H4 (cell line): ENCODE data around the gene FAHD2B. TPM values are rescaled to one million over a fixed set of nuclear protein-coding genes. Genes with fewer than 3 reads are reported as not detected.
"Not testable (repeated sequence)": the region's sequence is repeated elsewhere in the genome, so short reads cannot be mapped to it uniquely, and the experiment has no call there.

Experiments
- DNase-seq: peaks from one replicate; pipeline ENCODE4 v3.0.0-alpha.2; 2015; ENCODE audit warnings: low spot score
- total RNA-seq: library from RNA; depleted of rRNA; stranded (reverse); fragments of >200 nt; shearing (Covaris generic); gene quantifications from 2 replicates; pipeline ENCODE4 v1.2.3, GENCODE V29; 2014; rRNA removed

FAHD2B gene
- total RNA-seq, 1 experiment from 2014 or later = 9.4 TPM

DNA sequence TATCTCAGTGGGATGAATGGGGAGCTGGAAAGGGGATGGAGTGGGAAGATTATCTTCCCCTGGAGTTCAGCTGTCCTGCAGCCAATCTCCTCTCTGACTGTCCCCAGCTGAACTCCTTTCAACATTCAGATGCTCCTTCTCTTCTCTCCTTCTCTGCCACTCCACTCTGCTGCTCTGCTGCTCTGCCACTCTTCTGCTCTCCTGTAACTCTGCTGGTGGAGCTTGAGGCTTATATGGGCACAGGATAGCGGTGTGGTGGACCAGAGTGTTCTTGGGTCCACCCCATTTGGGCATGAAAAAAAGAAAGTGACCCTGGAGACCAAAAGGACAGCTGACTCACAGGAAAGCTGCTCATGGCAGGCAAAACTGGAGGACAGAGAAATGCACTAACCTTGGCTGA lies 26.6 kb downstream of the FAHD2B start:
- no peak for DNase-seq

DNA sequence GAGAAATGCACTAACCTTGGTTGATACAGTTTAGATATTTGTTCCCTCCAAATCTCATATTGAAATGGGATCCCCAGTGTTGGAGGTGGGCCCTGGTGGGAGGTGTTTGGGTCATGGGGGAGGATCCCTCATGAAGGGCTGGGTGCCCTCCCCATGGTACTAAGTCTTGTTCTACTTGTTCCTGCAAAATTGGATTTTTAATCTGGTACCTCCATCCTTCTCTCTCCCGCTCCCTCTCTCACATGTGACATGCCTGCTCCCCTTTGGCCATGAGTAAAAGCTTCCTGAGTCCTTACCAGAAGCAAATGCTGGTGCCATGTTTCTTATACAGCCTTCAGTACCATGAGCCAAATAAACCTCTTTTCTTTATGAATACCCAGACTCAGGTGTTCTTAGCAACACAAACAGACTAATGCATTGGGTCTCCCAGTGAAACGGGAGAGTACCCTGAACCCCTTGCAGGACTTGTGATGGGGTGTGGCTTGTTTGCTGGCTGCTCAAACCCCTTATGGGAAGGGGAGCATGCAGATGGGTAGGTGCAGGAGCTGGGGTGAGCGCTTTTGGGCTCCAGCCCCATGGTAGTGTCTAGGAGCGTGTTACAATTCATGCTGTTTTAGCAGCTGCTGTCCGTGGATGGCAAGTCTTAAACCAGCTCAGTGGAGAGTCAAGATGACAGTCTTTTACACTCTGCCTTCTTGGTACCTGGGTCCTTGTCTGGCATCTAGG lies 27.2 kb downstream of the FAHD2B start:
- DNase-seq = no peak

DNA sequence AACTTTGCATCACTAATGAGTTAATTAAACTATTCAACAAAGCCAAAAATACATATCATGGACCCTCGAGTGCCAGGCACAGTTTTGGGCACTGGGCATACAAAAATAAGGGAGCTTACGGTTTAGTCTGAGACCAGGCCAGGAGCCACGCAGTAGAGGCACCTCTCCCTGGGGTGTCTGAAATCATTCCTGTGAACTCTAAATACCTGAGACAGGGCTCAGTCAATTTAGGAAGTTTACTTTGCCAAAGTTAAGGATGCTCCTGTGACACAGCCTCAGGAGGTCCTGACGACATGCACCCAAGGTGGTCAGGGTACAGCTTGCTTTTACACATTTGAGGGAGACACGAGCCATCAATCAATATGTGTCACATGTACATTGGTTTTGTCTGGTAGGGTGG lies 28.7 kb downstream of the FAHD2B start:
- not testable (repeated sequence) for DNase-seq

DNA sequence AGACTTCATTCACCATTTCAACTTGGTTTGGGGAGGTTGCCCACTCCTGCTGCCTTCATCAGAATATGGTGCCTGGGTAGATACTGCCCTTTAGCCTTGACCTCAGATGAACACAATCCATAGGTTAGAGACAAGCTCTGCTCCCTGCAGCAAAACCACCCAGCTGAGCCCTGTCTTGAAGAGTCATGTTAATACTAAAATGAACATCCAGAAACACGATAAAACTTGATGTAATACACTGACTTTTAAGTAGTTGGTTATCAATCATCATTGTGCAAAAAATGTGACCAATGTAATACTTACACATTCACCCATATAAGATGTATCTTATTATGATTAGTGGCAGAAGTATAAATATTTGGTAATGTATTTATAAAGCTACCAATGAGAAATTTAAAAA lies 32.7 kb downstream of the FAHD2B start:
- DNase-seq = not testable (repeated sequence)

DNA sequence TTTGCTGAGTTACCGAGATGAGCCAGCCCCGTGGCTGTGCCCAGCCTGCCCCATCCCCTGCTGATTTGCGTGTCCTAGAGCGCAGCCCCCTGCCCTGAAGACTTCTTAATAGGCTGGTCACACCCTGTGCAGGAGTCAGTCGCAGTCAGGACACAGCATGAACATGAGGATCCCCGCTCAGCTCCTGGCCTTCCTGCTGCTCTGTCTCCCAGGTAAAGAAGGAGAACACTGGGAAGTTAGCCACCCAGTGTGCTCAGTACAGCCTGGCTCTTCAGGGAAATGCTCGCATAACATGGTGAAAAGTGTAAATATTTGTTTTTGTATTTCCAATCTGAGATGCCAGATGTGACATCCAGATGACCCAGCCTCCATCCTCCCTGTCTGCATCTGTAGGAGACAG lies 34.9 kb downstream of the FAHD2B start:
- not testable (repeated sequence) for DNase-seq

DNA sequence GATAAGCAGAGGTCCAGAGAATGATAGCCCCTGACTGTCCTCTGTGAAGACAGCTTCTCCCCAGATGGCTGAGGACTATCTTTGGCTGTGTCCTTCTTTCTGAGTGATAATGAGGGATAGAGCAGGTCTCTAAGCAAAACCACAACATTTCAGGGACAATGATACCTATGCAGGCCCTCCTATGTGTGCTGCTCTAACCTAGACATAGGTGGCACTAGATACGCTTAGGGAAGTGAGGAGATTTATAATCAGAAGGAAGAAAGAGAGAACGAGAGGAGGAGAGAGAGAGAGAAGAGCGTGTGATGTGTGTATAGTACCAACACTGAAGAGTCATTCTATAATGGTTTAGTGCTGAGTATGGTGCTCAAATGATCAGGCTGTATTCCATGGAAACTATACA lies 38.5 kb downstream of the FAHD2B start:
- DNase-seq = not testable (repeated sequence)

DNA sequence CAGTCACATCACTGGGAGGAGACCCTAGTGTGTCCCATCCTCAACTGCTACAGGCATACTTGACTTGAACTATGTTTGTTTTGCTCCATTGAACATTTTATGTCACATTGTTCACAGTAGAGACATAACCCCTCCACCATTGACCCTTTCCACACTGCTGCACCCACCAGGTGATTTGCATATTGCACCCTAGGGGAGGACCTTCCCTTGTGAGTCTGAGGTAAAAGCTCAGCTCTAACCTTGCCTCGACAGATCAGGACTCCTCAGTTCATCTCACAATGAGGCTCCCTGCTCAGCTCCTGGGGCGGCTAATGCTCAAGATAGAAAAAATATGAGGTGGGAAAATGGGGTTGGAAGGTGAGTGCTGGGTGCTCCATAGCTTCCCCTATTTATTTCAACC lies 44.6 kb downstream of the FAHD2B start:
- DNase-seq = not testable (repeated sequence)

DNA sequence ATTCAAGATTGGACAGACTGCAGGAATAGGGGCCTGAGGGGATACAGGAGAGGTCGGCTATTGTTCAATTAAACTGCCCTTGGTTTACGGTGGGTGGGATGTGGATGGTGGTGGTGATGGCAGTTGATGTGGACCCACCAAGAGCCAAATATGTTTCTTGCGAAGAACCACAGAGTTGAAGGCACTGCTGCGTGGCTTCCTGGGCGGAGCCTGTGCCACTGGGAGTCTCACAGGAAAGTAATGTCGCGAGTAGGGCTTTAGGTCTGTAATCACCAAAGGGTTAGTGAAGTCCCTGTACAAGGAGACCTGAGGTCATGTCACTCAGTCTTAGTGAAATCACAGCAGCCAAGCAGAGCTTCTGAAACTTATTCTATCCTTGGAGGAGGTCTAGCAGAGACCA lies 46.2 kb downstream of the FAHD2B start:
- DNase-seq = not testable (repeated sequence)

DNA sequence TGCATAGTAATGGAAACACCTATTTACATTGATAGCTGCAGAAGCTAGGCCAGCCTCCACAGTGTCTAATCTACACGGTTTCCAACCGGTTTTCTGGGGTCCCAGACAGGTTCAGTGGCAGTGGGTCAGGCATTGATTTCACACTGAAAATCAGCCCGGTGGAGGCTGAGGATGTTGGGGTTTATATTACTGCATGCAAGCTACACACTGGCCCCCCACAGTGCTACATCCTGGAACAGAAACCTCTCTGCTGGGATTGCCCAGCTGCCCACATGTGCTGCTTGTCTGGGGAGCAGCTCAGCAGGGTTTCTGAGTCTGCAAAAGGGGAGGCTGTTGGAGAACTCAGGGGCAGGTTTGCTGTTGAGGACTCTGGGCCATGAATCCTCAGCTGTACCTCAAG lies 48.0 kb downstream of the FAHD2B start:
- not testable (repeated sequence) for DNase-seq

DNA sequence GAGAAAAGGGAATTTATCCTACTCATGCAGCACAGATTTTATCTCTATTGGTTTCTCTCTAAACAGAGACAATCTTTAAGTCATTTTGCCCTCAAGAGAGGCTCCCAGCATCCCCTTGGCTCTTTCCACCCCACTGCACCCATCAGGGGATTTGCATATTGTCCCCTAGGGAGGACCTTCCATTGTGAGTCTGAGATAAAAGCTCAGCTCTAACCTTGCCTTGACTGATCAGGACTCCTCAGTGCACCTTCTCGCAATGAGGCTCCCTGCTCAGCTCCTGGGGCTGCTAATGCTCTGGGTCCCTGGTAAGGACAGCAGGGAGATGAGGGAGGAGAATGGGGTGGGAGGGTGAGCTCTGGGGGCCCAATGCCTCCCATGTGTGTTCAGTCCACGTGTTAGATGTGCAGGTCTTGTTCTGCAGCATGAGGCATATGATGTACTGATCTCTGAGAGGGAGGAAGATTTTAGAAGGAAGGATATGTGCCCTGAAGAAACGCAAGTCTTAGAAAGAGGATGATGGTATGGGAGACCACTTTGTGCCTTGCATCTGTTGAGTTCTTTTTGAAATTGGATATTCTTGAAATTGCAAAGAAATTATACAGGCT lies 48.7 kb downstream of the FAHD2B start:
- not testable (repeated sequence) for DNase-seq

Other genes with a start within 250 kb of the FAHD2B start
- gene ANKRD39, start 236.9 kb downstream of the FAHD2B start, total RNA-seq = 11.0 and 17.7 TPM in 2 replicates
- 15.9 and 18.0 TPM in 2 replicates for gene SEMA4C, start 224.8 kb downstream of the FAHD2B start, total RNA-seq
- not detected in 2 replicates for gene FAM178B, start 108.3 kb downstream of the FAHD2B start, total RNA-seq
- 2.5 and 4.2 TPM in 2 replicates for gene ANKRD36, start 18.3 kb upstream of the FAHD2B start, total RNA-seq